ENCODE results near the gene SPATA2.
"Not testable (repeated sequence)": the region's sequence is repeated elsewhere in the genome, so short reads cannot be mapped to it uniquely, and the experiment has no call there.

SPATA2 gene

DNA sequence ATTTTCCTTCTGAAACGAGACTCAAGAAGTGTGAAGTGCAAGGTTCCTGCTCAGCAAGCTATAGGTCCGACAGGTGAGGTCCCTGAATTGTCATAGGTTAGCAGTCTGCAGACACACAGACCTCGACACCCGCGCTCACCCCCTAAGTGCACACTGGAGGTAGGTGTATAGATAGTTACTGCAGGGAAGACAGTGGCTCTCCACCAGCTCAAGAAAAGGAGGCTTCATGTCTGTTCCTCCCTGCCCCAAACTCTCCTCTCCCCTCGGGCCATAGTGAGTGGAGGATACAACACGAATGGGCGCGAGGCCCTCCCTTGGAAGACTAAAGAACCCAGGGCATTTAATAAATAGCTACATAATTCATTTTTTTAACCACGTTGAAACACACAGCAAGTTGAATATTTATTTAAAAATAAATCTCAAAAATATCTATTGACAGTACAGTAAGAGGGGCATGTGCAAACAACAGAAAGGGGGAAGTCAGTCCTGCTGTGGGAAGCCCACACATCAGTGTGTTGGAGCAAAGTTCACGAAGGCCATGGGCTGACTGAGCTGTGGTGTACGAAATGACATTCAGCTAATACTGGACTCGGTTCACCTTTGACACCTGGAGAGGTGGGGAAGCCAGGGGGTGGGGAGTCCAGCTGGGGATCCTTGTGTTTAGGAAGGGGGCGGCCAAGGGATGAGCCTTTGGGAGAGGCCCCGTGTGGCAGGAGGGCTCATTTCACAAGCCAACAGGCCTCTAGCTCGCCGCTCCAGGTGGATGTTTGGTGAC is 10.7 kb downstream of the SPATA2 start:
- DNase-seq (ENCODE audit: low read depth): no peak

DNA sequence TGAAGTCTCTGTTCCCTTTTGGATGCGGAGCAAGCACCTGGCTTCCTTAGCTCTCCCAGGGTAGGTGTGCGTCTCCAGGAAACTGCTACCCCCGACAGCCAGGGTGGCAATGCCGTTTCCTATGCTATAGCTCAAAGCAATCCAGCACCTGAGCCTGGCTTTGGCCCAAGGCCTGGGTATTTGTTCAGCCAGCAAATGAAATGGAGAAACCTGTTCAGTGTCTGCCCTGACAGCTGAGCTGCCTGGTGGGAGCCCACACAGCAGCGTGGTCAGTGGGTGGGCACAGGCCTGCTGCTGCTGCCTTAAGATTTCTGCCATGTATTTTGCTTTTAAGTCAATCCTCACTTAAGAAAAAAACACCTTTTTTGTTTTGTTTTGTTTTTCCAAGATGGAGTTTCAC is 13.7 kb downstream of the SPATA2 start:
- no peak for DNase-seq (ENCODE audit: low read depth)

DNA sequence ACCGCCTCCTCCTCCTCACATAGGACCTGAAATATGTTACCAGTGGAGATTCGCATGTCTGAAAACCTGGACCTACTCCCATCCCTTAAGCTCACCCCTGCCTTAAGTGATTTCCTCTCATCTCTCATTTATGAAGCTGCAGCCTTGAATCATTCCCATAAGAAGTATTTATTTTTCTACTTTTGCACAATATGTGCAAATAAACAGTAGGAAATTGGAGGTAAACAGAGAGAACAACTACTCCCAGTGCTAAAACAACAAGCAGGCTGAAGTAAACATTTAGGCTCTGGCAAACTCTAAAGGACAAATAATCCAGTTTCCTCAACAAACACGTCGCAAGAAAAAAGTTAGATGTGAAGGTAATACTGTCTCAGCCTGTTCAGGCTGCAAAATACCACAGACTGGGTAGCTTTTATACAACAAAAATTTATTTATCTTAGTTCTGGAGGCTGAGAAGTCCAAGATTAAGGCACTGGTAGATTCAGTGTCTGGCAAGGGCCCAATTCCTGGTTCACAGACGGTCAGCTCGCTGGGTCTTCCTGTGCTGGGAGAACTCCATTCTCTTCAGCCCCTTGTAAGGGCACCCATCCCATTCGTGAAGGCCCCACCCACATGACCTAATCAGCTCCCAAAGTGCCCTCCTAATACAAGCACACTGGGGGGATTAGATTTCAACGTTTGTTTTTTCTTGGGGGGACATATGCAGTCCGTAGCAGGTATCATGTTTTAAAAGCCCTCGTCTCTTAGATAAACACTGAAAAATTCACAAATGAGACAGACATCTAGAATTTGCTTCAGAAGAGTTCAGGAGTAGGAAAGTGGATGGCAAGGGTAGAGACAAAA is 15.6 kb downstream of the SPATA2 start:
- DNase-seq (ENCODE audit: low read depth): no peak

DNA sequence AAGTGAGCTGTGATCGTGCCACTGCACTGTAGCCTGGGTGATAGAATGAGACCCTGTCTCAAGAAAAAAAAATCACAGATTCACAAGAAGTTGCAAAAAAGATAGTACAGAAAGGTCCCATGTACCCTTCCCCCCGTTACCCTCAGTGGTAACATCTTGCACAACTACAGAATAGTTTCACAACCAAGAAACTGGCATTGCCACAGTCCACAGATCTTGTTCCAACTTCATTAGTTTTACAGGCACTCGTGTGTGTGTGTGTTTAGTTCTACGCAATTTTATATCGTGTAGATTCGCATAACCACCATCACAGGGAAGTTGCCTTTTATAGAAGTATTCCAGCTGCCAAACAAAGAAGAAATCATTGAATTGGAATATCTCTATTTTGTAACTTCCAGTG is 19.1 kb downstream of the SPATA2 start:
- no peak for DNase-seq (ENCODE audit: low read depth)

DNA sequence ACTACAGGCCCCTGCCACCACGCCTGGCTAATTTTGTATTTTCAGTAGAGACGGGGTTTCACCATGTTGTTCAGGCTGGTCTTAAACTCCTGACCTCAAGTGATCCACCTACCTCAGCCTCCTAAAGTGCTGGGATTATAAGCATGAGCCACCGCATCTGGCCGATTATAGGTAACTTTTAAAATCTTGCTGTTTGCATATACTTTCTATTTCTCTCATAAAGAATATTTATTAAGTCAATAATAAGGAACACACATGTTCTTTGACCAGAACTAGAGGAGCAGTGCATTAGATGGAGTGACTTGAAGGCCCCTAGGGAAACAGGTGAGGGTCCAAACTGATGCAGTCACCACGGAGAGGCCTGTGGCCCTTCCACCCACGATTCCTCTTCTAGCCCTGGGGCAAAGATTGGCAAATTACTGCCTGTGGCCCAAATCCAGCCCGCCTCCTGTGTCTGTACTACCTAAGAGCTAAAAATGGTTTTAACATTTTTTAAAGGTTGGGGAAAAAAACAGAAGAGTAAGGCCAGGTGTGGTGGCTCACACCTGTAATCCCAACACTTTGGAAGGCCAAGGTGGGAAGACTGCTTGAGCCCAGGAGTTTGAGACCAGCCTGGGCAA is 19.7 kb downstream of the SPATA2 start:
- DNase-seq (ENCODE audit: low read depth): not testable (repeated sequence)

DNA sequence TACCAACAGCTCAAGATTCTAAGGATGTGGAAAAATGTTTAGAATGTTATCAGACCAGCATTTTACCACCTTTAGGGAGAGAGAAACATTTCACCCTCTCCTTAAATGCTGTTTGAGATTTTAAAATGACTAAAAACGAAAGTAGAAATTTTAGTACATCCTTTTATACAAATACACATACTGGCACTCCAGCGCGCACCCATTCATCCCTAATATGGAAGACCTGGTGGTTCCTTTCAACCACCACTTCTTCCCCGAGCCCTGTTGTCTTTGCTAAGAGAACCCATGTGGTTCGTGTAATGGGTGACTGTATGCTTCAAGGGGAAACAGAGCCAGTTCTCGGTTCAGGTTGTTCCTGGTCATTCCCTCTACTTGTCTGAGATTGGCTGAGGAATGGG is 21.3 kb downstream of the SPATA2 start:
- DNase-seq (ENCODE audit: low read depth): no peak

DNA sequence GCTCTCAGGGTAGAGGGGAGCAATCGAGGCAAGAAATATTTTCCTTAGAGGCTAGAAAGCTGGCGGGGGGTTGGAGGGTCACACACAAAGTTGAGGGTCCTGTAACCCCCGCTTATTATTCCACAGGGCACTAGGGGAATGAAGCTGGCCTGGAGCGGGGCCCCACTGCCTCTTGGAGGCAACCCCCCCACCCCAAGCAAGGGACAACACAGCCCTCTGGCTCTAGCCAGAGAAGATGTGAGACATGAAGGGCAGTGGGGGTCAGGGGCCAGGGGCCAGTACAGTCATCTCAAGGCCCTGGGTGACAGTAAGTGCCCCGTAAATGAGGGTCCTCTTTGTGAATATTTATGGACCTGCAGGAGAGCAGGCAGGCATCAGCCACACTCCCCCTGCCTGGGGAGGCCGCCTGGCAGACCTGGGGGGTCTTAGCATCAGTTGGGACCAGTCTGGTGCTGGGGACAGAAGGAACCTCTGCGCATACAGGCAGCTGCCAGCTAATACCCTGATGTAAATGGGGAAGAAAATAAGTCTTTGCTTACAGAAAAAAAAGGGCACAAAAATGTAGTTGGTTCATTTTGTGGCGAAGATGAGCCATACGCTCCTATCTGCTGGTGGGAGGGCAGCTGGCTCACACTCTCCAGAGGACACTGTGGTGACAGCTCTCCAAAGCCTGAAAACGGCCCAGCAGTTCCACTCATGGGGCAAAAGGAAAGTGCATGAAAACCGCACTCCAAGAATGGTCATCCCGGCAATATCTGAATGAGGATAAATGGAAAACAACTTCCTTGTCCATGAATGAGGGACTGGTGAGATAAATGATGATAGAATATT is 21.9 kb downstream of the SPATA2 start:
- DNase-seq (ENCODE audit: low read depth): no peak

DNA sequence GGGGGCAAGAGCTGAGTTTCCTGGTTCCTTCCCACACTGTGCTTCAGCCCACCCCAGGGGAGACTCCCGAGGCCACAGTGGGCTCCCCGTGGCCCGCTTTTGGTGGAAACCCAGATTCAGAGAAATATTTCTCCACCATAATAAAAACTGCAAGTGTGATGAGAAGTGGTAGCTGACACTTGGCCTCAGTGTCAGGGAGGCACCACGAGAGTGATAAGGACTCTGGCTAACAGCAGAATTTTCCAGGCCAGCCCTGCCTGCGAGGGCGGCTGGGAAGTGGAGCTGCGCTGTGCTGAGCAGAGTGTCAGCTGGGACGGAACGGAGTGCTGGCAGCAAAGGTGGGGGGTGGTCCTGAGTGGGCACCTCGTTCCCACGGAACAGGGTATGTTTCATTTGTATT is 22.5 kb downstream of the SPATA2 start:
- no peak for DNase-seq (ENCODE audit: low read depth)

DNA sequence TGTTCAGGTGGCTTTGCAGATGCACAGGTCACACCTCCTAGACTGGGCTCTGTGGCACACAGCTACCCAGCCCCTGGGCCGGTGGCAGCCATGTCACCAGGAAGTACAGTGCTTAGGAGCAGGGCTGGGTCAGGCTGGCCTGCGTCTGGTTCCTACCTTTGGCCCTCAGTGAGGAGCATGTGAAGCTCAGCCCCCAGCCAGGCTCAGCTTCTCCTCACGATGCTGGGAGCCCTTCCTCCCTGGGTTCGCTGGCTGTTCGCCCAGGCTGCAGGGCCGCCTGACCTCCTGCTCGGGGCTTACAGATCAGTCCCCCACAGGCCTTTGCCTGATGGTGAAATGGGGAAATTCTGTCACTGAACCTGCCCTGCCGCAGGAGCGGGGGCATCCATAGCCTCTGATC is 23.1 kb downstream of the SPATA2 start:
- no peak for DNase-seq (ENCODE audit: low read depth)

DNA sequence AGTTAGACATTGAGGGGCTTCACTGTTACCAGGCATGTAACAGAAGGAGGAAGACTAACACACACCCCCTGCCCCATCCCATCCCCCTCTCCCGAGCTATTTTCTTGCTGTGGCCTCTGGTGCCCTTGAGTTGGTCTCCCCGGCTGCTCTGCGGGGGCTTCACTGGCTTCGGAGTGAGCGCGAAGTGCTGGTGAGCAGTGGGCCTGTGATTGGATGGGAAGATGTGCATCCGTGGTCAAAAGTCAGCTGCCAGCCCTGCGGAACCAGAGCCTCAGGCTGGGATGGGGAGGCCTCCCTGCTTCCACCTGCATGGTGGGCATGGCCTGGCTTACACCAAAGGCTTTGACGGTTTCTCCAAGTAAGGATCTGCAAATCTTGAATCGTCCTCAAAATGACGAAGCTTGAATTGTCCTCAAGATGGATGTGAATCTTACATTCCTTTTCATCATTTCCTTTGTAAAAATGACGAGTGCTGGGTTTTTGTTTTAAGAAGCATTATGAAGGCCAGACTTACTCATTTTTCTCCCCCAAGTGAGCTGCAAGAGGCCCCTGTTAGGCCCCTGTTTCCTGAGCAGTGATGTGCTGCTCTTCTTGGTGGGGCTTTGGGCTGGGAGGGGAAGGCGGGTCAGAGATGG is 23.7 kb downstream of the SPATA2 start:
- DNase-seq (ENCODE audit: low read depth): no peak

DNA sequence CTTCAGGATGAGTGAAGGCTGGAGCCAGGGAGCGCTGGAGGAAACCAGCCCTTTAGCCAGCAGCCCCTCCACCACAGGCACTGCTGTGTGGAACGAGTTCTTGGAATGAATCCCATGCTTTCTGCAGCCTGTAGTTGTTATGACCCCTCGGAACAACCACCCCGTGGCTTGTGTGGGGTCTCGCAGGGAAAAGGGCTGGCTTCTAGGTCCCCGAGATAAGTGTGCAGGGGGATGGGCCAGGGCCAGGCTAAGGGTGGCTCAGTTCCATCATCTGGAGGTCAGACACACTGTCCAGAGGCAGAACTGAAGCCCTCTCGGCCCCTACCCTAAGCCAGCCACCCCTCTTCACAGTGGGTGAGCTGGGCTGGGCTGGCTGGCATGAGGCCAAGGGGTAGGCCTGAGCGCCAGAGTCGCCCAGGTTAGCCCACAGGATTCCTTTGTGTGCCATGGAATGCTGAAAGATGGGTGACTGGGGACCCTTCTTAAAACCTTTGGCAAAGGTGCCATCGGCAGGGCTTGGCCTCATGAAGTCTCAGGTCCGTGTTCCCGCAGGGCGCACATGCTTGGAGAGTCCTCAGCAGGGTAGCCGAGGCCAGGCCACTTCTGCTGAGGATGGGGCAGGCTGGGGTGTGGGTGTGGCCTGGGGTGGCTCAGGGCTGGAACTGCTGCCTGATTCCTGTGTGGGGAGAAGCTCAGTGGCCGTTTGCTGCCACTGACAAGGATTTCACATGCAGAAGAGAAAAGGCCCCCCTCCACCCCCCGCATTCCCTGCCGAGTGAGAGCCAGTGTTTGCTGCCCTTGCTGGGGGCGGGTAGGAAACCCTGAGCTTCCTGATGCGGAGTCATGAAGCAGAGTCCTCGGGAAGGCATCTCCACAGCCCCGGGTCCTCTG is 24.6 kb downstream of the SPATA2 start:
- DNase-seq (ENCODE audit: low read depth): no peak

DNA sequence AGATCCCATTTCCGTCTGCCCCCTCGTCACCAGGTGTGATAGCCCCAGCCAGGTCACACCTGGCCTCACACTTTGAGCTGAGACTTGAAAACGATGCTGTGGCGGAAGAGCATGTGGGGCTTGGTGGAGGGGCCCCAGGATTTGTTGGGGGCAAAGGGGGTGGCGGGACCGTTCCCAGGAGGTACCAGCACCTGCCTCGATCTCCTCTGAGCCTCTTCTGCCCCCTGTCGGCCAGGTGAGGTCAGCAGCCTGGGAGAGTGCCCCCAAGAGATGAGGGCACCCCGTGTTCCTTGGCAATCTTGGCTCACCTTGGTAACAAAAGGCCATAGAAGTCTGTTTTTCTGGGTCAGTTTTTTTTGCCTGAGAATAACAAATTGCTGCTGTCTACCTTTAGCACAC is 25.4 kb downstream of the SPATA2 start:
- DNase-seq (ENCODE audit: low read depth): no peak

DNA sequence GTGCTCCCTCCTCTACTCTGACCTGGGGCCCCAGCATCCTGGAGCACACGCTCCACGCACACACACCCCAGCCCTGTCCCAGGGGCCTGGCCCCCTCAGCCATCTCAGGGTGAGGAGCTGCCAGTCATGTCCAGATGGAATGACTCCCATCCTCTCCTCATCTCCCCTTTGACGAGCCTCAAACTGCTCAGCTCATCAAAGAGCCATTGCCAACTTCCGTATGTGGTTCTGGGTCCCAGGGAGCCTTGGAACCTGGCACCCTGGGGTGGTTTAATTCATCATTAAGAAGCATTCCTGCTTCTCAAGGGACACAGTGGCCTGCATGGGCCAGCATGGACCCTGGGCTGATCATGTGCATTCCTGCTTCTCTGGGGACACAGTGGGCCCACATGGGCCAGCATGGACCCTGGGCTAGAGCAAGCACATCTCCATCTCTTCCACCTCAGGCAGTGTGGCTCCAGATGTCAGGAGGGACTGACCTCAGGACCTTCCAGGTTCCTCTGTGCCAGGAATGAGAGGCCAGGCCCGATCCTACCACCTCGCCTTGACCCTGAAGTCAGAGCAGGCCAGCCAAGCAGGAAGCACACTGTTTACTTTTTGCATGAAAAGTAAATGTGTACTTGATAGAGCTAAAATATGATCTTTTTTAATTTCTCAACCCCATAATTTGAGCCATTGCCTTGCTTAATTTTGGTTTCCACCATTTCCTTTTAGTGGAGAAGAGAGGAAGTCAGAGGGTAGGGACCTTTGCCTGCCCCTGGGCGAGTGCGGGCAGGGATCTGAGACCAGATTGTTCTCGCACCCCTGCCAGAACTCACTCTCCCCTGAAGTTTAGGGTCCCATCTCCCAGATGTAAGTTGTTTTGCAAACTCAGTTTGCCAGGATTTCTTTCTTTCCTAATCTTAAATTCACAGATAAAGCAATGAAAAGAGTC is 26.1 kb downstream of the SPATA2 start:
- no peak for DNase-seq (ENCODE audit: low read depth)

DNA sequence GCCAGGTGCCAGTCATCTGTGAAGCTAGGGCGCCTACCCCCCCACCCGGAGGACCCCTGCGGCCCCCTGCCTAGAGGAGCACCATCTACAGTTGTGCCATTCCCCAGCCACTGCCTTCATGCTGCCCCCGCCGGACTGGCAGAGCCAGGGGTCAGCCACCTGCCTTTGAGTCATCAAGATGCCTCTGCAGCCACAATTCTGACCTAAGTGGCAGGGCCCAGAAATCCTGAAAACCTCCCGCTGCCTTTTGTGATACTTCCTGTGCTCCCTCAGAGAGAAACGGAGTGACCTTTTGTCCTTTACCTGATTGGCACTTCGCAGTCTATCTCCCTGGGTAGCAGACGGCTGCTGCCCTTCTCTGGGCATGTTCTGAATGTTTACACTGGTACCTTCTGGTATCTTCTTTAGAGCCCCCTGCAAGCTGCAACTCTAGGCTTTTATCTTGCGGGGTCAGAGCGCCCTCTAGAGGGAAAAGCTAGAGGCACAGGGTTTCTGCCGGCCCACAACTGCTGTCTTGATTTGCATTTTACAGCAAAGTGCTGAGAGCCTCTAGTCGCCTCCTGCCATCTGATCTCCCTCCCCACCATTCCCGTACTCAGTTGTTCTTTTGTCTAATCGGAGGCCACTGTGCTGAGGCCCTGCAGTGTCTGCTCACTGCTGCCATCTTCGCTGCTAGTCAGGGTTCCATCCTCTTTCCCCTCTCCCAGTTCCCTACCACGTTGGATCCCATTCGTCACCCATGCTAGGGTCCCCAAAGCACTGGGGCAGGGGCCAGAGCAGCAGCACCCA is 26.9 kb downstream of the SPATA2 start:
- DNase-seq (ENCODE audit: low read depth): peak; percentile 24

DNA sequence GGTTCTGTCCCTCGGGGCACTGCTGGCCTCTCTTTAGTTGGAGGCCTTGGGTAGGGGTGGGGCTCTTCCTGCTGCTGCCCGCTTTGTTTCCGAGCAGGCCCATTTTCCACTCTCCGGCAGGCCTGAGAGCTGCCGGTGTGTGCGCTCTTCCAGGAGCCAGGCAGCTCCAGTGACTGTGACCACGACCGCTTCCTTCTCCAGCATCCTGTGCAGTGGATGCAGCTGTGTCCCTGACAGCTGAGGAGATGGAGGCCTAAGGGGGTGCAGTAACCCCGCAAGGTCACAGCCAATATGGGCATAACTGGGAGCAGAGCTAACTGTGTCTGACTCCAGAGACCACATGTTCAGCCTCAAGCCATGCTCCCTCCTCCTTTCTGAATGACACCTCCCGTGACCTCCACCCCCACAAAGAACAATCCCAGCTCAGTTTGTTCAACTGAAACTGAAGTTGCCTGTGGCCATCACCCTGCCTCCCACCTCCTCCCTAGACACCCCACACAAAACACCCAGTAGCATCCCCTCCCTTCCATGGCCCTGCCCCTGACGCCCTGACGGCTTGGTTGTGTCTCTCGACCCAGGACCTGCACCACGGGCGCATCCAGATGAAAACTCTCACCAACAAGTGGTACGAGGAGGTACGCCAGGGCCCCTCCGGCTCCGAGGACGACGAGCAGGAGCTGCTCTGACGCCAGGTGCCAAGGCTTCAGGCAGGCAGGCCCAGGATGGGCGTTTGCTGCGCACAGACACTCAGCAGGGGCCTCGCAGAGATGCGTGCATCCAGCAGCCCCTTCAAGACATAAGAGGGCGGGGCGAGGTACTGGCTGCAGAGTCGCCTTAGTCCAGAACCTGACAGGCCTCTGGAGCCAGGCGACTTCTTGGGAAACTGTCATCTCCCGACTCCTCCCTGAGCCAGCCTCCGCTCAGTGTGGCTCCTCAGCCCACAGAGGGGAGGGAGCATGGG is 27.8 kb downstream of the SPATA2 start:
- DNase-seq (ENCODE audit: low read depth): no peak

DNA sequence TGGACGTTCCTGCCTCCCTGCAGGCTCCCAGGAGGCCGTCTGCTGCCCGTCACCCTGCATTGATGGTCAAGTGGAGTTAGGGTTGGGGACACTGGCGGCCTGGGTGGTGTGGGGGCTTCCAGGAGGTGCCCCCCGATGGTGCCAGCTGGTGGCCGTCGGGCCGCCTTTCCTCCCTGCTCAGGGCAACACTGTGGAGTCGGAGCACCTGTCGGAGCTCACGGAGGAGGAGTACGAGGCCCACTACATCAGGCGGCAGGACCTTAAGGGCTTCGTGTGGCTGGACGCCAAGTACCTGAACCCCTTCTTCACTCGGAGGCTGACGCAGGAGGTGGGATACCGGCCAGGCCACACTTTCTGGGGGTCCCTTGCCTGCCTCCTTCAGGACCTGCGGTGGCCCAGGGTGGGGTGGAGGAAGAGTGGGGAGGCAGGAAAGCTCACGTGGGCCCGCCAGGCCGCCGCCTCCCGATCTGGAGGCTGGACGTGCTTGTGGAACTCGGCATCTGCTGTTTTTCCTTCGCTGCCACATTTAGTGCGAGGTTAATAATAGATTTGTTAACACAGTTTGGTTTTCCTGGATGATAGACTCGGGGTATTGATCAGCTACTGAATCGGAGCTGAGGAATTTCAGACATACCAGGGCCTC is 28.6 kb downstream of the SPATA2 start:
- no peak for DNase-seq (ENCODE audit: low read depth)
